ENCODE data around the gene ABLIM2. TPM values are rescaled to one million over a fixed set of nuclear protein-coding genes. Genes with fewer than 3 reads are reported as not detected.

Gene ABLIM2
- under 1 TPM; 0.26 to 0.54 (median 0.30) TPM for total RNA-seq

DNA sequence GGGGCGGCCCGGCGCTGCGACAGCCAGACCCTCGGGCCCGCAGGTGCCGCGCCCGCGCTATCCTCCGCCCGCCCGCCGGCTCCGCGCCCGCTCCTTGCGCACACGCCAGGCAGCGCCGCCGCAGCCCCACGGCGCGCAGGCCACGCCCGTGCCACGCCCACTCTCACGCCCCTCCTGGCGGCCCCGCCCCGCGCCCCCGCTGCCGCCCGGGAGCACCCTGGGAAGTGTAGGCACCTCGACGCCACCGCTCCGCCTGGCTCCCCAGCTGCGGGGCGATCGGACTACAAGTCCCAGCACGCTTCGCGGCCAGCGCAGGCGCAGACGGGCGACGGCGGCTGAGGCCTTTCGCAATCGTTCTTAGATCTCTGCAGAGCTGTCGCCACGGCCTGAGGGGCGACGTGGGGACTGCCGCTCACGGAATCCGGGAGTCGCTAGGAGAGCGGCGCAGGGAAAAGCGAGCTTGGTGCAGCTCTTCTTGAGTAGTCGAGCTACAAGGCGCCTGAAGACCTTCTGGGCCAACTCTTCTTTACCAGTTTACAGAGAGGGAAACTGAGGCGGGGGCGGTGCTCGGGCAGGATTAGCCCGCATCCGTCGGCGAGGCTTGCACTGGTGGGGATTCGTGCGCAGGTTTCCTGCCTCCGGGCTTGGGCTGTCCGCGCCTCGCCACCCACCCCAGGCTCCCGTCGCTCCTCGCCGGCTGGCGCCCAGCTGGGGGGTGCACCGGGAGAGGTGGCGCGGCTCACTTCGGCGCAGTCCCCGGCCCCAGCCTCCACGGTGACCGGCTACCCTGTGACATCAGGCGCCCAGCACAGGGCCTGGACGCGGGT lies at the start of gene ABLIM2:
TSS of gene ABLIM2 (minus strand) at position 104 of the 827 bp plus-strand sequence. CDS start 124 bp downstream, outside the sequence.
- H3K27me3 Mint-ChIP-seq (ENCODE audit: low read depth): peaks cover 6% of the 10 kb centered on the region
- H3K4me1 Mint-ChIP-seq (ENCODE audit: low read depth): peaks cover 15% of the 10 kb centered on the region
- H3K4me3 Mint-ChIP-seq: peak within 1 kb of the TSS; percentile 89
- ATAC-seq (peak; percentile 97 to 98), DNase-seq (peak; percentile 98)
- H3K9me3 Mint-ChIP-seq: no peaks in the 10 kb centered on the region
- no peaks in the 10 kb centered on the region for H3K36me3 Mint-ChIP-seq (ENCODE audit: insufficient read depth)

GRCh38 chr4:8207314-8207713 lies 48.7 kb upstream of the ABLIM2 start:
- no peak overlapping the region for H3K4me3 Mint-ChIP-seq

DNA sequence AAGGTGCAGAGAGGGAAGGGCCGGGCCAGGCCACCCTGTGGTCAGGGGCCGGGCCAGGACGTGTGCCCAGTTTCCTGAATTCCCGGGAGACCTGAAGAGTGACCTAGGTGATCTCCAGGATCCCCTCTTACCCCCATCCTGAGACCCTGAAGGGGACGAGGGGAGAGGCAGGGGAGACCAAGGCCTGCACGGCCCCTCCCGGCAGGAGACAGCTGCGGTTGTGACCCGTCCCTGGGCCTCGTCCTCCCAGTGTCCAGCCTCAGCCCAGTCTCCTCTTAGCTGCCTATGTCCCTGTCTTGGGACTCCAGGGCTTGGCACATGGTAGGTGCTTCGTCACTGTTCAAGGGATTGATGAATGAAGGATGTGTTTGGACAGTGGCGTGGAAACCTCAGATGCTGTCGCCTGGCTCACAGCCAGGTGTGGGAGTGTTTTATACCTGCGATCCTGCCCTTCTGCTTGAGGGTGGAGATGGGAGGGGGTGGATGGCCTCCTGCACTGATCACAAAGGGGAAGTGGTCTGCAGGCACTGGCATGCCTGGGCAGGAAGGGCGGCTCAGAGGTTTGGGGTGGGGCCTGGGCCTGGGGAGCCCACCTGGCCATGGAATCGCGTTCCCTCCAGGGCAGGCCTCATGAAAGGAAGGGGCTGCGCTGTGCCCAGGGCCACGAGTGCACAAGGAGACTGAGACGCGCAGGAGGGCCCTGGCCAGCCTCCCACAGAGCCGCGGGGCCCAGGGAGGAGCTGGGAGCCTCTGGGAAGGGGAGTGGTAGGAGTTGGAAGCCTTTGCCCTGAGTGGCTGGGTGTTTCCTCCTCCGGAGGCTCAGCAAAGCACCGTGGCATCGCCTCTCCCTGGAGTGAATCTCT lies 47.4 kb upstream of the ABLIM2 start:
- Mint-ChIP-seq H3K4me1 (ENCODE audit: low read depth) (peaks cover 20% of the 10 kb centered on the region), H3K36me3 (ENCODE audit: insufficient read depth) (peaks cover 7% of the 10 kb centered on the region), H3K27me3 (ENCODE audit: low read depth) (no peaks in the 10 kb centered on the region), H3K9me3 (no peaks in the 10 kb centered on the region), H3K4me3 (no peak overlapping the region)
- no peak for DNase-seq
- ATAC-seq: no peak

More at GRCh38 chr4:8207314-8207713, 48.7 kb upstream of the ABLIM2 start:
- Mint-ChIP-seq H3K27me3 (ENCODE audit: low read depth) (no peaks in the 10 kb centered on the region), H3K4me1 (ENCODE audit: low read depth) (peaks cover 6% of the 10 kb centered on the region), H3K9me3 (no peaks in the 10 kb centered on the region), H3K36me3 (ENCODE audit: insufficient read depth) (peaks cover 7% of the 10 kb centered on the region)
- no peak for DNase-seq
- ATAC-seq: no peak

- DNase-seq (no peak), ATAC-seq (no peak)
- no peak overlapping the region for H3K4me3 Mint-ChIP-seq
- no peaks in the 10 kb centered on the region for H3K27me3 Mint-ChIP-seq (ENCODE audit: low read depth)
- no peaks in the 10 kb centered on the region for H3K9me3 Mint-ChIP-seq
- peaks cover 27% of the 10 kb centered on the region for H3K4me1 Mint-ChIP-seq (ENCODE audit: low read depth)
- H3K36me3 Mint-ChIP-seq (ENCODE audit: insufficient read depth): peaks cover 7% of the 10 kb centered on the region
Observed at GRCh38 chr4:8205241-8205707, 46.7 kb upstream of the ABLIM2 start.

GRCh38 chr4:8204576-8205227 lies 46.1 kb upstream of the ABLIM2 start:
- no peak for ATAC-seq
- H3K4me3 Mint-ChIP-seq: no peak overlapping the region

GRCh38 chr4:8203817-8204216 lies 45.2 kb upstream of the ABLIM2 start:
- H3K4me3 Mint-ChIP-seq: no peak overlapping the region
- peaks cover 6% of the 10 kb centered on the region for H3K36me3 Mint-ChIP-seq (ENCODE audit: insufficient read depth)
- H3K4me1 Mint-ChIP-seq (ENCODE audit: low read depth): peaks cover 36% of the 10 kb centered on the region
- H3K9me3 Mint-ChIP-seq: no peaks in the 10 kb centered on the region
- ATAC-seq (no peak), DNase-seq (no peak)
- no peaks in the 10 kb centered on the region for H3K27me3 Mint-ChIP-seq (ENCODE audit: low read depth)

More at GRCh38 chr4:8204576-8205227, 46.1 kb upstream of the ABLIM2 start:
- Mint-ChIP-seq H3K4me1 (ENCODE audit: low read depth) (peaks cover 31% of the 10 kb centered on the region), H3K9me3 (no peaks in the 10 kb centered on the region), H3K36me3 (ENCODE audit: insufficient read depth) (peaks cover 7% of the 10 kb centered on the region), H3K27me3 (ENCODE audit: low read depth) (no peaks in the 10 kb centered on the region)
- no peak for DNase-seq

DNA sequence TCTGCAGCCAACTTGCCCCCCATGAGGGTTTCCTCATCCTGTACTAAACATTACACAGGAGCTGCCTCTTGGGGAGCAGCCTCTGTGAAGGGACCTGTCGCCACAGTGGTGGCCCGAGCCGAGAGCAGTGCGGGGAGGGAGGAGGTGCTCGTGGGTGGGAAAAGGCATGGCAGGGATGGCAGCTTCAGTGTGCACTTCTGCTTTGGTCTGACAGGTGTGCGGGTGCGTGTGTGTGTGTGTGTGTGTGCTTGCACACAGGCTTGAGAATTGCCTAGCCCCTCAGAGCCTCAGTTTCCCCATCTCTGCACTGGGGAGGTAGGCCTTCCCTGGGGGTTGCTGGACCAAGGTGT lies 44.4 kb upstream of the ABLIM2 start:
- H3K36me3 Mint-ChIP-seq (ENCODE audit: insufficient read depth): peaks cover 6% of the 10 kb centered on the region
- no peak for ATAC-seq
- H3K27me3 Mint-ChIP-seq (ENCODE audit: low read depth): no peaks in the 10 kb centered on the region
- H3K4me1 Mint-ChIP-seq (ENCODE audit: low read depth): peaks cover 44% of the 10 kb centered on the region
- H3K4me3 Mint-ChIP-seq: no peak overlapping the region
- no peak for DNase-seq
- H3K9me3 Mint-ChIP-seq: no peaks in the 10 kb centered on the region

- peaks cover 3% of the 10 kb centered on the region for H3K36me3 Mint-ChIP-seq (ENCODE audit: insufficient read depth)
- H3K27me3 Mint-ChIP-seq (ENCODE audit: low read depth): no peaks in the 10 kb centered on the region
- H3K4me1 Mint-ChIP-seq (ENCODE audit: low read depth): peaks cover 44% of the 10 kb centered on the region
Observed at GRCh38 chr4:8202108-8203051, 43.8 kb upstream of the ABLIM2 start.

GRCh38 chr4:8201321-8201781 lies 42.7 kb upstream of the ABLIM2 start:
- Mint-ChIP-seq H3K36me3 (ENCODE audit: insufficient read depth) (no peaks in the 10 kb centered on the region), H3K27me3 (ENCODE audit: low read depth) (no peaks in the 10 kb centered on the region), H3K4me3 (peak overlapping the region; percentile 88), H3K4me1 (ENCODE audit: low read depth) (peaks cover 44% of the 10 kb centered on the region), H3K9me3 (no peaks in the 10 kb centered on the region)
- ATAC-seq (peak; percentile 56 to 67), DNase-seq (peak; percentile 43)

More at GRCh38 chr4:8202108-8203051, 43.8 kb upstream of the ABLIM2 start:
- DNase-seq: no peak
- Mint-ChIP-seq H3K4me3 (peak overlapping the region; percentile 88), H3K9me3 (no peaks in the 10 kb centered on the region)
- ATAC-seq: no peak

DNA sequence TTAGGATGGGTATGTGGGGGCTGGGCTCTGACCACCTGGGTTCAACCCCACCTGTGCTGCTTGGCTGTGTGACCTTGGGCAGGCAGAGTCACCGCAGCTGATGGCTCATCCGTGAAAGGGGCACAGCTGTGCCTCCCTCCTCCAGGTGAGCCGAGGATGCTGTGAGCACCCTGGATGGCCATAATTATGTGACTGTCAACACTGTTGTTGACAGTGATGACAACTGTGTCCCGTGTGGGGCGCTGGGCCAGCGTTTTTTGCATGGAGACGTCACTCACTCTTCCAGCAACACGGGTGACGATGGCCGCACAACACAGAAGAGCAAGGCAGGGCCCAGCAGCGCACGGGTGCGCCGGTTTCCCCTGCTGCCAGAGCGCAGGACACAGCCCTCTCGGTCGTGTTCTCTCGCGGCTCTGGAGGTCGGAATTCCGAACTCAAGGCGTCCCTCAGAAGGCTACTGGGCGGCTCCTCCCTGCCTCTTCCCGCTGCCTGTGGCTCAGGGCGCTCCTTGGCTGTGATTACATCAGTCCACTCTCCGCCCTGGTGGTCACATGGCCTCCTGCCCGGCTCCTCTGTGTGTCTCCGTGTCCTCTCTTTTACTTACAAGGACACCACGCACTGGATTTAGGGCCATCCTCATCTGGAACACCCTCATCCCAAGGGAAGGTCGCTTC lies 41.8 kb upstream of the ABLIM2 start:
- H3K27me3 Mint-ChIP-seq (ENCODE audit: low read depth): no peaks in the 10 kb centered on the region
- no peaks in the 10 kb centered on the region for H3K9me3 Mint-ChIP-seq
- no peak for DNase-seq
- H3K4me3 Mint-ChIP-seq: peak overlapping the region; percentile 88
- peak; percentile 3 to 4 for ATAC-seq
- H3K4me1 Mint-ChIP-seq (ENCODE audit: low read depth): peaks cover 42% of the 10 kb centered on the region
- H3K36me3 Mint-ChIP-seq (ENCODE audit: insufficient read depth): no peaks in the 10 kb centered on the region

GRCh38 chr4:8199594-8200301 lies 41.1 kb upstream of the ABLIM2 start:
- no peaks in the 10 kb centered on the region for H3K27me3 Mint-ChIP-seq (ENCODE audit: low read depth)
- peak; percentile 10 to 20 for ATAC-seq
- H3K4me3 Mint-ChIP-seq: peak overlapping the region; percentile 88
- H3K9me3 Mint-ChIP-seq: no peaks in the 10 kb centered on the region
- no peaks in the 10 kb centered on the region for H3K36me3 Mint-ChIP-seq (ENCODE audit: insufficient read depth)
- DNase-seq: no peak
- H3K4me1 Mint-ChIP-seq (ENCODE audit: low read depth): peaks cover 42% of the 10 kb centered on the region

DNA sequence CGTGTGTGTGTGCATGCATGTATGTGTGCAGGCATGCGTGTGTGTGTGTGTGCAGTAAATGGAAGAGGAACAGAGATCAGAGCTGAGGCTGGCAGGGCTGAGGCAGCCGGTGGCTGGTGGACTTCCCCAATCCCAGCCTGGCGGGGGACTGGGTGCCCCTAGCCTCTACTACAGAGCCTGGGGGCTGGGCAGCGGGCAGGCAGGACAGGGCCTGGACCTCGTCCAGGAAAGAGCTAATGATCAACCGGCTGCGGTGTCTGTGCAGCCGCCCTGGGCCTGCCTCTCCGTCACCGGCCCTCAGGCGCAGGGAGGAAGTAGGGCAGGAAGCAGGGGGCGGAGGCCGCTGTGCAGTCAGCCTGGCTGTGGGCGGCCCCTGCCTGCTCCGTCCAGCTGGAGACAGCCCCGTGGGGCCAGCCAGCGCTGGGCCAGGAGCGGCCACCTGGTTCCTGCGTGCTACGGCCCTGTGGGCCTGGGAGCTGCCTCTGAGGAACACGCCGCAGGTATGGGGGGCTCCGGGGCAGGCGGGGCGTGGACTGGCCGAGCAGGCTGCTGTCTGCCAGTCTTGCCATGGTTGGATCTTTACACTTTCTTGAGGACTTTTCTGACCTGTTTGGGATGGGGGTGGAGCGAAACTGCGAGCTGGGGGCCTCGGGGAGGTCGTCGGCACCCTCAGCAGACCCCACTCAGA lies 40.4 kb upstream of the ABLIM2 start, which contains the start of gene SH3TC1:
TSS of gene SH3TC1 (plus strand) at position 385 of the 688 bp plus-strand sequence. CDS start 5,905 bp downstream, outside the sequence.
- H3K36me3 Mint-ChIP-seq (ENCODE audit: insufficient read depth): no peaks in the 10 kb centered on the region
- ATAC-seq: peak; percentile 73 to 77
- peaks cover 42% of the 10 kb centered on the region for H3K4me1 Mint-ChIP-seq (ENCODE audit: low read depth)
- no peaks in the 10 kb centered on the region for H3K9me3 Mint-ChIP-seq
- H3K4me3 Mint-ChIP-seq: peak within 1 kb of the TSS; percentile 88
- DNase-seq: peak; percentile 32
- H3K27me3 Mint-ChIP-seq (ENCODE audit: low read depth): no peaks in the 10 kb centered on the region
